WI38 (cell line): ENCODE data around the gene SOBP.

Experiments
- H3K4me3 ChIP-seq: 2 replicates; pipeline ENCODE4 v1.5.1; 2011; ENCODE audit warnings: low read depth, mild to moderate bottlenecking, control low read depth, low read length
- TF ChIP-seq, protein P1 (sequence below): IDR thresholded peaks from 2 replicates; pipeline ENCODE4 v1.5.1; 2012; ENCODE audit warnings: low read depth, mild to moderate bottlenecking, control low read depth, low read length

The SOBP gene

GRCh38 chr6:107569473-107569872 lies 79.6 kb downstream of the SOBP start:
- TF ChIP-seq, protein P1, sequence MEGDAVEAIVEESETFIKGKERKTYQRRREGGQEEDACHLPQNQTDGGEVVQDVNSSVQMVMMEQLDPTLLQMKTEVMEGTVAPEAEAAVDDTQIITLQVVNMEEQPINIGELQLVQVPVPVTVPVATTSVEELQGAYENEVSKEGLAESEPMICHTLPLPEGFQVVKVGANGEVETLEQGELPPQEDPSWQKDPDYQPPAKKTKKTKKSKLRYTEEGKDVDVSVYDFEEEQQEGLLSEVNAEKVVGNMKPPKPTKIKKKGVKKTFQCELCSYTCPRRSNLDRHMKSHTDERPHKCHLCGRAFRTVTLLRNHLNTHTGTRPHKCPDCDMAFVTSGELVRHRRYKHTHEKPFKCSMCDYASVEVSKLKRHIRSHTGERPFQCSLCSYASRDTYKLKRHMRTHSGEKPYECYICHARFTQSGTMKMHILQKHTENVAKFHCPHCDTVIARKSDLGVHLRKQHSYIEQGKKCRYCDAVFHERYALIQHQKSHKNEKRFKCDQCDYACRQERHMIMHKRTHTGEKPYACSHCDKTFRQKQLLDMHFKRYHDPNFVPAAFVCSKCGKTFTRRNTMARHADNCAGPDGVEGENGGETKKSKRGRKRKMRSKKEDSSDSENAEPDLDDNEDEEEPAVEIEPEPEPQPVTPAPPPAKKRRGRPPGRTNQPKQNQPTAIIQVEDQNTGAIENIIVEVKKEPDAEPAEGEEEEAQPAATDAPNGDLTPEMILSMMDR, result no peak
- H3K4me3 ChIP-seq, result no peak overlapping the region

DNA sequence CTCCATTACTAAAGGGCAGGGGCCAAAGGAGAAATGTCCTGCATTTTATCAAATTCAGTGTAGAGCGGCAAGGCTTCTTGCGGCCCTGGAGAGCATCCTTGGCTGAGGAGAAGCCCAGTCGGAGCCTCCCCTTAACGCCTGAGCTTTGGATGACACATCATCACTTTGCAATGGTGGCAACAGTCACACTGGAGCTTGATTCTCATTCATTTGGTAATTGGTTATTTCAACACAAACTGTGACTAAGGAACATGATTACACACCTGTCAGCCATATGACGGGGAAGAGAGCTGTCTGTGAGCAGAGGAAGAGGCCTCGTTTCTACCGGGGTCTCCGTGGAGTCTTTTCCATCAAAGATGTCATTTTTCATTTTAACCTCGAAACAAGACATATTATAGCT lies 81.4 kb downstream of the SOBP start:
- TF ChIP-seq, protein P1, result no peak
- no peak overlapping the region for H3K4me3 ChIP-seq

GRCh38 chr6:107572886-107573285 lies 83.0 kb downstream of the SOBP start:
- TF ChIP-seq, protein P1, result no peak
- H3K4me3 ChIP-seq, result no peak overlapping the region

DNA sequence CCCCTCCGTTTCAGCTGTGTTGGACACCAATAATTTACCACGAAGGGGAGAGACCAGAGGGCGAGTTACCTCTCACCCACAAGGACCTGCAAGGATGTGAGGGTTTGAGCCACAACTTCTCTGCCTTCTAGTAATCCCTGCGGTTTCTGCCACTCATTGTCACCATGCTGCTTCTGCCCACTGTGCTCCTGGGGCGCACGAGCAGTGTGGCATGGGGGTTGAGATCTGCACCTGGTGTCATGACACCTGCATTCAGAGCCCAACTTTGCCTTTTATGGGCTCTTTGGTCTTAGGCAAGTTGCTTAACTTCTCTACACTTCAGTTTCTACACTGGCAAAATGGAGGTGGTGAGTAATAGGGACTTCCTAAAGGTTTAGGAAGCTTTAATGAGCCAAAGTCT lies 84.9 kb downstream of the SOBP start:
- H3K4me3 ChIP-seq, result no peak overlapping the region
- TF ChIP-seq, protein P1, result no peak

- no peak overlapping the region for H3K4me3 ChIP-seq
- TF ChIP-seq, protein P1, result no peak
Measured at GRCh38 chr6:107576852-107577251, 86.9 kb downstream of the SOBP start.

DNA sequence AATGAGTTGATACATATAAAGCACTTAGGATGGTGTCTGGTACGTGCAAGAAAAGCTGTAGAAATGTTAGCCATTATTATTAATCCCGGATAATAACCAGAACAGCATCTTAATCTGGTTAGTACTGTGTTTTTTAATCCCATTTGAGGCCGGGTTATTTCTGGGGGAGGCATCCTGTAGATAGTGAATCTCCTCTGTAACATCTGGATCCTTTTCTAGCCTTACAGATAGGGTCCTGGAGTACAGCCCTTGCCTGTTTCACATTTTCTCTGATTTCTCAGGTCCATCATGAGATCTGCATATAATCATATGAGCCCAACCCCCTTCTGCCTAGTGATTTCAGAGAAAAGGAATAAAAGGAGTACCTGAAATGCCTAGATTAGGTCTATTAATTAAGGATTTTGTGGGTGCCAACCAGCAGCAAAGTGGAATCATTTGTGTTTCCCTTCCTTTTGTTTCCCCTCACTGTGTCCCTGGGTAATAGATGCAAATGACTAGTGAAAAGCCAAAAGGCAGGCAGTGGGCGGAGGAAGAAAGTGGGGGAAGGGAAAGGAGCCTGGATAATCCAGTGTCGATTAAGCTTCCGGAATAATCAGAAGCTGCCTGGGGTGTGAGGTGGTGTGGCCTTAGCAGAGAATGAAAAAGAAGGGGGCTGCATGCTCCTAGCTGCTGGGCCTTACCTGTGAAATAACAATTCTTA lies 88.9 kb downstream of the SOBP start:
- H3K4me3 ChIP-seq, result no peak overlapping the region
- TF ChIP-seq, protein P1, result no peak

DNA sequence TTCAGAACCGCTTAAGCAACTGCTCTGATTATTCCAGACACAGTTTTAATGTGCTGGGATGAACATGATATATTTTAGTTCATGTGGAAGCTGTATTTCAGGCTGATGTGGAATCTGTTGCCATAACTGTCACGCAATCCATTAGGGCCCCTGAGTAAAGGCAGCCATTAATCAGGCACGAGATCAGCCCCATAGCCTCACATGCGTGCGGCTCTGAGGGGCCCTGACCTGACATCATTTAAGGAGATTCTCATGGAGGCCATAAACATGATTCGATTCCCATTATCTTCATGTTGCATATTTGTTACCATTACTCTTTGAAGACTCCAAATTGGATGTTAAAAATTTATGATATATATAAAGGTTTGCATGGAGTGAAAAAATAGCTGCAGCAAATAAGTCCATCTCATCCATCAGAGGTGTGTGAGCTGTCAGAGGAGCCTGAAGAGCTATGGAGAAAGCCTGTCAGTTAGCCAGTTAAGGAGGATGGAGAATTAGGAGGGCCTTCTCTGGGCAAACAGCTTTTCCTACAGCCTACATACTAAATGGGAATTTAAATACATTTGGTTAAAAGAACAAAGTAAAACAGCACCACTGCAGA lies 89.6 kb downstream of the SOBP start:
- TF ChIP-seq, protein P1, result no peak
- H3K4me3 ChIP-seq, result no peak overlapping the region
